Smooth muscle cell of the brain vasculature (primary cell): Measurements from ENCODE around the gene AK9.
"Not testable (repeated sequence)": the region's sequence is repeated elsewhere in the genome, so short reads cannot be mapped to it uniquely, and the experiment has no call there.

ENCODE experiments used
- DNase-seq: peaks from one replicate; pipeline ENCODE4 v3.0.0-alpha.2; 2012; ENCODE audit warnings: low read depth, low spot score

AK9 gene

GRCh38 chr6:109696355-109696754, 5.4 kb upstream of the AK9 start:
- no peak for DNase-seq

- no peak for DNase-seq
Measured at GRCh38 chr6:109695468-109695867, 4.5 kb upstream of the AK9 start.

- no peak for DNase-seq
Measured at GRCh38 chr6:109693111-109693510, 2.1 kb upstream of the AK9 start.

DNA sequence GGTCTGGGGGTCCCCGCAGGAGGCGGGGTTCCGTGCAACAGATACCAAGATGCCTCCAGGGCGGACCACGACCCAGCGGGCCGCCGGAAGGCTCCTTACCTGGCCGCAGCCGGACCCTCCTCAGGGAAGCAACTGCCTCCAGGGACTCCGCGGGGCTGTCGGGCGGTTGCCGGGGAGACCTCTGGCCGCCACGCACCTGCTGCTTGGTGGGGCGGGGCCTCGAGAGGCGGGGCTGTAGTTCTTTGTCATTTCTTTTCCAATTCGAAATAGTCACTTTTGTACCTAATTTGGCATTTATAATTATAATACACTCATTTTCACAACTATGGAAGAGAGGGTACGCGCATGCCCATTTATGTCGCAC, 647 bp downstream of the AK9 start:
- DNase-seq, result no peak

- DNase-seq, result no peak
Measured at GRCh38 chr6:109687271-109687761, 3.7 kb downstream of the AK9 start.

GRCh38 chr6:109686566-109687265, 4.3 kb downstream of the AK9 start:
- DNase-seq, result no peak

DNA sequence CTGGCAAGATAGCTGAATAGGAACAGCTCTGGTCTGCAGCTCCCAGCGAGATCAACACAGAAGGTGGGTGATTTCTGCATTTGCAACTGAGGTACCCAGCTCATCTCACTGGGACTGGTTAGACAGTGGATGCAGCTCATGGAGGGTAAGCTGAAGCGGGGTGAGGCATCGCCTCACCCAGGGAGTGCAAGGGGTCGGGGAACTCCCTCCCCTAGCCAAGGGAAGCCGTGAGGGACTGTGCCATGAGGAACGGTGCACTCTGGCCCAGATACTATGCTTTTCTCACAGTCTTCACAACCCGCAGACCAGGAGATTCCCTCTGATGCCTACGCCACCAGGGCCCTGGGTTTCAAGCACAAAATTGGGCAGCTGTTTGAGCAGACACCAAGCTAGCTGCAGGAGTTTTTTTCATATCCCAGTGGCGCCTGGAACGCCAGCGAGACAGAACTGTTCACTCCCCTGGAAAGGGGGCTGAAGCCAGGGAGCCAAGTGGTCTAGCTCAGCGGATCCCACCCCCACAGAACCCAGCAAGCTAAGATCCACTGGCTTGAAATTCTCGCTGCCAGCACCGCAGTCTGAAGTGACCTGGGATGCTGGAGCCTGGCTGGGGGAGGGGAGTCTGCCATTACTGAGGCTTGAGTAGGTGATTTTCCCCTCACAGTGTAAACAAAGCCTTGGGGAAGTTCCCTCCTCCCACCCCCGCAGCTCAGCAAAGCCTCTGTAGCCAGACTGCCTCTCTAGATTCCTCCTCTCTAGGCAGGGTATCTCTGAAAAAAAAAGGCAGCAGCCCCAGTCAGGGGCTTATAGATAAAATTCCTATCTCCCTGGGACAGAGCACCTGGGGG, 12.1 kb downstream of the AK9 start:
- not testable (repeated sequence) for DNase-seq

- DNase-seq, result no peak
Measured at GRCh38 chr6:109678240-109678639, 12.8 kb downstream of the AK9 start.

- no peak for DNase-seq
Measured at GRCh38 chr6:109676724-109677123, 14.3 kb downstream of the AK9 start.

DNA sequence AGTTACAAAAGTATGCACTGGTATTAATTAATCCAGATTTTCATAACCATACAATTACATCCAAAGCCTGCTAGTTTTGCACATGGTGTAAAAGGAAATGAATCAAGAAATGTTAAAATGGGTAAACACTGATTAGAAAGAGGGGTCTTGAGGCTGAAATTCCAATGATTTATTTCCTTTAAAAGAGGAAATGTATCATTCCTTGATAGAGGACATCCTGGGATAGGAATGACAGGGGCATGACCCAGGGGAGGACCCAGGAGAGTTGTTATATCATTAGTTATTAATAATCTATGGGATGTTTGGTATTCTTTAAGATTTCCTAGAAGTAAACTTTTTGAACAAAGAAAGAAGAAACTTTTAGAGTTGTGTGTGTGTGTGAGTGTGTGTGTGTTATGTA, 18.2 kb downstream of the AK9 start:
- no peak for DNase-seq

- no peak for DNase-seq
Measured at GRCh38 chr6:109672175-109672574, 18.8 kb downstream of the AK9 start.

DNA sequence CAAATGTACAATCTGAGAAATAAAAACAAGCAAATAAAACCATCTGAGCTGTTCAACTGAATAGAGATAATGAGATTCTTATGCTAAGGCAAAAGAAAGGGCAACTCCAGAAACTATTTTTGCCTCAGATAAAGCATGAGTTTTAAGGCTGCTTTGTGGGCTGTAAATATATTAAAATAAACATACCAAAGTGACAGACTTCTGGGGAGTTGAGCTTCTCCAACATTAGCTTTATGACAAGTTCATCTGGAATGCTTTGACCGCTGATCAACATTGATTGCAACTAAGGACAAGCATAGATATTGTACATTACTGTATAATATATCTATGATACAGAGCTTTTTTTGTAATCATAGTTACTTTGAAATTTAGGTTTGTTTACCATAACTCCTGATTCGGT, 19.3 kb downstream of the AK9 start:
- DNase-seq, result no peak

GRCh38 chr6:109669811-109670210, 21.2 kb downstream of the AK9 start:
- no peak for DNase-seq

DNA sequence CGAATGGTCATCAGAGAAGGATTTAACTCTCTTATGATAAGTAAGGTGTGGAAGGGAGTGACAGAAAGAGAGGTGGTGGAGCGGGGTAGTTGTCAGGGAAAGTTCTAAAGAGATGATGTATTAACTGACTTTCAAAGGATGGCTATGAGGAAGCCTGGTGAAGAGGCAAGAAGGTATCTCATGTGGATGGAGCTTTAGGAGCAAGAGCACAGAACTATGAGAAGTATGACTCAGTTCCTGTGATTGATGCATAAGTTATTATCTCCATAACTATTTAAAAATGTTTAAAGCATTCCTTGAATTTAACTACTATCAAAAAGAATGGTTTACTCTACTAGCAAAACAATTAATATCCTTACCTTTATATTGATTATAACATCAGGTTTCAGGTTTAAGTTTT, 28.8 kb downstream of the AK9 start:
- no peak for DNase-seq

- no peak for DNase-seq
Measured at GRCh38 chr6:109660526-109661320, 30.3 kb downstream of the AK9 start.

DNA sequence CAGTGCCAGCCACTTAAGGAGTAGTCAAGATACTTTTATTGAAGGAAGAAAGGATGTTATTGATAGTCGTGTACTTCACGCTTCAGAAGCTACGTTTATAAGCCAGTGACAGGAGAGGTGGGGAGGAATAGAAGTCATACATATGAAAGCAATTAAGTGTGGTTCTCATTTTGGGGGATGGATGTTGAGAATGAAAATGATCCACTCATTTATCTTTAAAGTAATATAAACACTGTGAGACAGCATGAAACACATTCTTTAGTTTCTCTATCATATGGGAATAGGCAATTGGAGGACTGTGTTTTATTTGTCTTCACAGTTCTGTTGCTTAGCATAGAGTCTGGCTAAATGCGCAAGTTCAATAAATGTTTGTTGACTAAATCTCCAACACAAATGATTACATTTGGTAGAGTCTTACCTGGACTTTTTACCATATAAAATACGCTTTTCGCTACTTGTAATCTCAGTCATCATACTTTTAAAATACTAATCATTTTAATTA, 35.2 kb downstream of the AK9 start:
- DNase-seq, result no peak

DNA sequence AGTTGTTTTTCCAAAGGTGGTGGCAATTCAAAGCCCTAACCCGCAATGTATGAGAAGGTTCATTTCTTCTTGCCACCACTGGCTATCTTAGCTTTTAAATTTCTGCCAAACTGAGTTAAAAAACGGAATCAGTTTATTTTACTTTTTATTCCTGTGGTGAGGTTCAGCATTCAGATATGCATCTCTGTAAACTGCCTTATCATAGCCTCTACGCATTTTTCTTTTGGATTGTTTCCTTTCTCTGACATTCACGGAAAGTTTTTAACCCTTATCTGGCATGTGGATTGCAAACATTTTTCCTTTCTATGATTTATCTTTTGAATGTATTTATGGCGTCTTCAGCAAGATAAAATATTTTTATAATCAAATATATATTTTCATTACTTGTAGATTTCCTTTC, 37.7 kb downstream of the AK9 start:
- DNase-seq, result no peak

DNA sequence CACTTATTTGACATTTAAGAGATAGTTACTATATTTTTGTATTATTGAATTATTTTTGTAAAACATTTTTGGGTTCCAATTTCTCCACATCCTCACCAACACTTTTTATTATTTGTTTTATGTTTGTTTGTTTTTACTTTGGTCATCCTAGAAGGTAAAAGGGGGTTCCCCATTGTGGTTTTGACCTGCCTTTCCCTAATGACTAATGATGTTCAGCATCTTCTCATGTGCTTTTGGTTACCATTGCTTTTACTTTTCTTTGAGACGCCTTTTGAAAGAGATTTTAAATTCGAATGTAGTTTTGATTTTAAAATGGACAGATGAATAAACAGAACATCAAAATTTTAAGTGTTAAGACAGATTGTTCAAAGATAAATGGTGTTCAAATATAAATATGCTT, 46.9 kb downstream of the AK9 start:
- no peak for DNase-seq

- no peak for DNase-seq
Measured at GRCh38 chr6:109632405-109632804, 58.6 kb downstream of the AK9 start.

DNA sequence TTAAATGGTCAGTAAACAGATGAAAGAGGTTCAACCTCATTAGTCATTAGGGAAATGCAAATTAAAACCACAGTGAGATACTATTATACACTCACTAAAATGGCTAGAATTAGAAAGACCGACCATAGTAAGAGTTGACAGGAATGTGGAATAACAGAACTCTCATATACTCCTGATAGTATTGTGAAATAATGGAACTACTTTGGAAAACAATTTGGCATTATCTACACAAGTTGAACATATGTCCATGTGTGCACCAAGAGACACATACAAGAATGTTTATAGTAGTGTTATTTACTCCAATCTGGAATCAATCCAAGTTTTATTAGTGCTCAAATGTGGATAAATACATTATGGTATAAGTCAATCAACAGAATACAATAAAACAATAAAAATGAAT, 59.6 kb downstream of the AK9 start:
- DNase-seq, result no peak

DNA sequence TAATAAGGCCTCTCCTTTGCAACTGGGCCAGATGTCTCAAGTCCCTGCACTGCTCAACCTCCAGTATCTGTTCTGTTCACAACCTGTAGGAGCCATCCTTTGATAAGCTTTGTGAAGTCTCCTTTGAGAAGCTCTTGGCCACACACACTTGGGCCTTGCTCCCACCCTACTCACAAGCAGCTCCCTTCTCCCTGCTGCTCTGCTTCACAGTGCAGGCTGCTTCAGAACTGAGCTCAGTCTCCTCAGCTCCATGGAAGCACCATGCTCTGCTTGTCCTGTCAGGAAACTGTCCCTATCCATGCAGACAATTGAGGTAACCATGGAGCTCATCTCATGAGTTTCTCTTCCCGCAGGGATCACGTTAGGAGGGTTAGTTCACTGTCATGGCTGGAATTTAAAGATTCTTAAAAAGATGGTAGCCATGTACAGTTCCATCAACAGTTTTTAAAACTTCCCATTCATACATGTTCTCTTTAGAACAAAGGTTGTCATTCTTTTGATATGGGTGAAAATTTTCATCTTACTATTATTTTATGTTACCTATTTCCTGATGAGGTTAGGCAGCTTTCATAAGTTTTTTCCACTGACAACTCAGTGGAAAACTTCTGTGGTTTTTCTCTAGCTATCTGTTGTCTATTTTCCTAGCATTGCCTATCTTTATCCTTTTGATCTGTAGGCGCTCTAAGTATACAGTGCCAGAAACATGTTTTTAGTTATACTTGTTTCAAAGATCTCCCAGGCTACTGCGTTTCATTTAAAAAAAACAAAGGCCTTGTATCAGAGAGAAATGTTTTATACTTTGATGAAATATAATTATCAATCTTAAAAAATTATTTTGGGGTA, 62.6 kb downstream of the AK9 start:
- DNase-seq, result no peak
